Neural progenitor cell (in vitro differentiated cells): ENCODE measurements around the gene MRE11.
A peak's percentile ranks its signal among the peaks of the same experiment; 100 is the strongest.

ENCODE experiments used
- EZH2 ChIP-seq: fragments of 200-600 bp; sonication (generic); IDR thresholded peaks from 2 replicates; pipeline ENCODE4 v1.6.1; 2017; ENCODE audit warnings: antibody characterized with exemption, mild to moderate bottlenecking, moderate library complexity
- TF ChIP-seq, protein P1 (sequence below): fragments of 200-600 bp; sonication (generic); IDR thresholded peaks from 2 replicates; pipeline ENCODE4 v1.5.1; 2017; ENCODE audit warnings: antibody characterized with exemption, mild to moderate bottlenecking

DNA sequence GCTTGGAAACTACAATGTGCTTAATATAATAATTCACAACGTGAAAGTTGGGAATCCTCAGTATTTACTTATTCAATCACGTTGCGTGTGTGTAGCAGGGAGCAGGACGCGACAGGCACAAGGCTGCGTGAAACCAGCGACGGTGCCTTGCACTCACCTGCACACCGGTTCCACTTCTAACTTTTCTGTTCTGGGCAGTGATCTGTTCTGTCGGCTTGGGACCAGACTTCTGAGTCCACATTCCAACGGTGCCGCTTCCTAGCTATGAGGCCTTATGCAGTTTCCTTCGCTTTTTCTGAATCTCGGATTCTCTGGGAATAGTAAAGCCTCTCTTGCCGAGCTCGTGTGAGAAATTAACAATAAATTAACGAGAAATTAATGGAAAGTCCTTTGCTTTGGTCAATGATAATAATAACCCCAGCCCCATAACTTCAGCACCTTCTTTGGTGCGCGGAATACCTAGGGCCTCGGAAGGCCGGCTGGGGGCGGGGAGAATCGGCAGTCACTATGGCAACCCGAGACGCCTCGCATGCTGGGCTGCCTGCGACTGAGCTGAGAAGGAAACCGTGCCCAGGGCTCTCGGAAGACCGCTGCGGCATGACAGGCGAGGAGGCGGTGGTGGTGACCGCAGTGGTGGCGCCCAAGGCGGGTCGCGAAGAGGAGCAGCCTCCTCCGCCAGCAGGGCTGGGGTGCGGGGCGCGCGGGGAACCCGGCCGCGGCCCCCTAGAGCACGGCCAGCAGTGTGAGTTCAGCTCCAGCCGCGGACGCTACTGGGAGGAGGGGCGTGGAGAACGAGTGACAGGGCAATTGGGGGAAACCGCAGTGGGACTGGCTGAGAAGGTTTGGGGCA lies 18.5 kb upstream of the MRE11 start, which contains the start of gene C11orf97:
- TF ChIP-seq, protein P1, sequence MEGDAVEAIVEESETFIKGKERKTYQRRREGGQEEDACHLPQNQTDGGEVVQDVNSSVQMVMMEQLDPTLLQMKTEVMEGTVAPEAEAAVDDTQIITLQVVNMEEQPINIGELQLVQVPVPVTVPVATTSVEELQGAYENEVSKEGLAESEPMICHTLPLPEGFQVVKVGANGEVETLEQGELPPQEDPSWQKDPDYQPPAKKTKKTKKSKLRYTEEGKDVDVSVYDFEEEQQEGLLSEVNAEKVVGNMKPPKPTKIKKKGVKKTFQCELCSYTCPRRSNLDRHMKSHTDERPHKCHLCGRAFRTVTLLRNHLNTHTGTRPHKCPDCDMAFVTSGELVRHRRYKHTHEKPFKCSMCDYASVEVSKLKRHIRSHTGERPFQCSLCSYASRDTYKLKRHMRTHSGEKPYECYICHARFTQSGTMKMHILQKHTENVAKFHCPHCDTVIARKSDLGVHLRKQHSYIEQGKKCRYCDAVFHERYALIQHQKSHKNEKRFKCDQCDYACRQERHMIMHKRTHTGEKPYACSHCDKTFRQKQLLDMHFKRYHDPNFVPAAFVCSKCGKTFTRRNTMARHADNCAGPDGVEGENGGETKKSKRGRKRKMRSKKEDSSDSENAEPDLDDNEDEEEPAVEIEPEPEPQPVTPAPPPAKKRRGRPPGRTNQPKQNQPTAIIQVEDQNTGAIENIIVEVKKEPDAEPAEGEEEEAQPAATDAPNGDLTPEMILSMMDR: no peak
- peak; percentile 38 for TF ChIP-seq EZH2
